Mesothelial cell of epicardium (in vitro differentiated cells): ENCODE measurements around the gene CLCN1. TPM values are rescaled to one million over a fixed set of nuclear protein-coding genes. Genes with fewer than 3 reads are reported as not detected.

Source experiments
- DNase-seq, 2 experiments: peaks; one replicate each; pipeline ENCODE4 v3.0.0; 2021; ENCODE audit warnings: low spot score in 2 of 2; ENCODE audit not compliant: unreplicated experiment in 2 of 2
- H3K27ac Mint-ChIP-seq: 2 replicates; pipeline ENCODE4 v1.8.0; 2021; ENCODE audit warnings: mixed read lengths
- H3K27me3 Mint-ChIP-seq: 2 replicates; pipeline ENCODE4 v1.8.0; 2021; ENCODE audit warnings: low read depth, mixed read lengths
- H3K36me3 Mint-ChIP-seq: 2 replicates; pipeline ENCODE4 v1.8.0; 2021; ENCODE audit warnings: mixed read lengths
- H3K4me1 Mint-ChIP-seq: 2 replicates; pipeline ENCODE4 v1.8.0; 2021; ENCODE audit warnings: mixed read lengths
- H3K4me3 Mint-ChIP-seq: 2 replicates; pipeline ENCODE4 v1.8.0; 2021; ENCODE audit warnings: mild to moderate bottlenecking, moderate library complexity, mixed read lengths
- H3K9me3 Mint-ChIP-seq: 2 replicates; pipeline ENCODE4 v1.8.0; 2021; ENCODE audit warnings: mixed read lengths
- CTCF ChIP-seq: fragments of 200-600 bp; sonication (generic); IDR thresholded peaks from one replicate; pipeline ENCODE4 v1.5.0; 2021; ENCODE audit warnings: antibody characterized with exemption; ENCODE audit not compliant: unreplicated experiment
- total RNA-seq: library from RNA; stranded (reverse); gene quantifications from 3 replicates; pipeline ENCODE4 v1.2.1, GENCODE V29; 2021

The CLCN1 gene
- total RNA-seq, 1 donor from 2014 or later: 0.16 TPM

GRCh38 chr7:143322760-143323633, 7.1 kb downstream of the CLCN1 start:
- H3K4me1 Mint-ChIP-seq: peaks cover 27% of the 10 kb centered on the region
- peak overlapping the region; percentile 66 for H3K27ac Mint-ChIP-seq
- H3K4me3 Mint-ChIP-seq: no peak overlapping the region
- no peak for DNase-seq
- no peak for TF ChIP-seq CTCF
- H3K27me3 Mint-ChIP-seq: no peaks in the 10 kb centered on the region
- H3K36me3 Mint-ChIP-seq: no peaks in the 10 kb centered on the region
- H3K9me3 Mint-ChIP-seq: no peaks in the 10 kb centered on the region

GRCh38 chr7:143323653-143324052, 7.7 kb downstream of the CLCN1 start:
- Mint-ChIP-seq H3K27me3 (no peaks in the 10 kb centered on the region), H3K4me3 (no peak overlapping the region), H3K4me1 (peaks cover 24% of the 10 kb centered on the region), H3K36me3 (no peaks in the 10 kb centered on the region), H3K27ac (no peak overlapping the region), H3K9me3 (no peaks in the 10 kb centered on the region)
- no peak for DNase-seq
- TF ChIP-seq CTCF: no peak

GRCh38 chr7:143325240-143325639, 9.3 kb downstream of the CLCN1 start:
- Mint-ChIP-seq H3K9me3 (no peaks in the 10 kb centered on the region), H3K27ac (no peak overlapping the region), H3K36me3 (no peaks in the 10 kb centered on the region), H3K27me3 (no peaks in the 10 kb centered on the region), H3K4me1 (peaks cover 19% of the 10 kb centered on the region), H3K4me3 (no peak overlapping the region)
- no peak for TF ChIP-seq CTCF
- DNase-seq: no peak

- Mint-ChIP-seq H3K9me3 (no peaks in the 10 kb centered on the region), H3K27me3 (no peaks in the 10 kb centered on the region), H3K4me1 (peaks cover 16% of the 10 kb centered on the region), H3K36me3 (no peaks in the 10 kb centered on the region), H3K4me3 (no peak overlapping the region), H3K27ac (no peak overlapping the region)
- no peak for TF ChIP-seq CTCF
- DNase-seq: no peak
Measured at GRCh38 chr7:143327903-143328302, 12.0 kb downstream of the CLCN1 start.

- no peaks in the 10 kb centered on the region for H3K27me3 Mint-ChIP-seq
- no peaks in the 10 kb centered on the region for H3K36me3 Mint-ChIP-seq
- no peak overlapping the region for H3K27ac Mint-ChIP-seq
- no peak overlapping the region for H3K4me3 Mint-ChIP-seq
- no peak for DNase-seq
- TF ChIP-seq CTCF: no peak
- H3K4me1 Mint-ChIP-seq: peaks cover 4% of the 10 kb centered on the region
- H3K9me3 Mint-ChIP-seq: no peaks in the 10 kb centered on the region
Measured at GRCh38 chr7:143329471-143330170, 13.7 kb downstream of the CLCN1 start.
